Measurements from ENCODE around the gene KCTD5.

DNA sequence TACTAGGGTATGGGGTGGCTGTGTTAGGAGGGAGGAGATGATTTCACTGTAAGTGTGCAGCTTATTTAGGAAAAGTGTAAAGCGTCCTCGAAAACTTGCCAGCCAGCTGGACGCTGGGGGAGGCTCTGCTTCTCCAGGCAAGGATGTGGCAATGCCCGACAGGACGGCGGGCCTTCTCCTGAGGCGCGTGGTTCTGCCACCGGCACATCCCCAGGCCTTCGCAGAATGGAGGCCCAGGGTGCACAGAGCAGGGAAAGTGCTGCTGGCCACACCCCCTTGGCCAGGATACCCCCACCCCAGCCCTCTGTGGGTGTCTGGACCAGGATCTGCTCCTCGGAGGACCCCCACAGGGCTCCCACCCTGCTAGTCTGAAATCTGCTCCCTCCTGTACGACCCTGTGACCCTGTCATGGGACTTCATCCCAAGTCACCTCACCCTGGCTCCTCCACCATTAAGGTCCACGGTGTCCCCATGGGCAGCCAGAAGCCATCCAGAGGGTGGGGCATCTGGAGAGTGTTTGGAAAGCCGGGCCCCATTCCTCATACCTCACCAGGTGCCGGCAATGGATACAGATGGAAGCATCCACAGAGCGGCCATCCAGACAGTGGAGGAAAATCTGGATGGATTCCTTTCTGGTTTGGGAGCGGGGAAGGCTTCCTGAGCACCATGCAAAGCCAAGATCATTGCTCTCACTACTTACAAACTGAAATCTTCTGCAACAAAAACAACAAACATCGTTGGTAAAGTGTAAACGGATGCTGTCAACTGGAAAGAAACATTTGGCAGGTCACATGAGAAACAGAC, 60.9 kb downstream of the KCTD5 start:
- TF ChIP-seq, protein P1, sequence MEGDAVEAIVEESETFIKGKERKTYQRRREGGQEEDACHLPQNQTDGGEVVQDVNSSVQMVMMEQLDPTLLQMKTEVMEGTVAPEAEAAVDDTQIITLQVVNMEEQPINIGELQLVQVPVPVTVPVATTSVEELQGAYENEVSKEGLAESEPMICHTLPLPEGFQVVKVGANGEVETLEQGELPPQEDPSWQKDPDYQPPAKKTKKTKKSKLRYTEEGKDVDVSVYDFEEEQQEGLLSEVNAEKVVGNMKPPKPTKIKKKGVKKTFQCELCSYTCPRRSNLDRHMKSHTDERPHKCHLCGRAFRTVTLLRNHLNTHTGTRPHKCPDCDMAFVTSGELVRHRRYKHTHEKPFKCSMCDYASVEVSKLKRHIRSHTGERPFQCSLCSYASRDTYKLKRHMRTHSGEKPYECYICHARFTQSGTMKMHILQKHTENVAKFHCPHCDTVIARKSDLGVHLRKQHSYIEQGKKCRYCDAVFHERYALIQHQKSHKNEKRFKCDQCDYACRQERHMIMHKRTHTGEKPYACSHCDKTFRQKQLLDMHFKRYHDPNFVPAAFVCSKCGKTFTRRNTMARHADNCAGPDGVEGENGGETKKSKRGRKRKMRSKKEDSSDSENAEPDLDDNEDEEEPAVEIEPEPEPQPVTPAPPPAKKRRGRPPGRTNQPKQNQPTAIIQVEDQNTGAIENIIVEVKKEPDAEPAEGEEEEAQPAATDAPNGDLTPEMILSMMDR (IDR thresholded peaks at IDR 0.05): no peak
- no peak for TF ChIP-seq EZH2 (IDR thresholded peaks at IDR 0.05)

Measured in neural progenitor cell (in vitro differentiated cells).